NCI-H1694 treated with DMSO at 0.1 percent for 48 hours (cell line): ENCODE results near the gene FAM222A.

Experiments
- DNase-seq: peaks from one replicate; lab custom pipeline; 2025; lab: John Stamatoyannopoulos, UW

The FAM222A gene

DNA sequence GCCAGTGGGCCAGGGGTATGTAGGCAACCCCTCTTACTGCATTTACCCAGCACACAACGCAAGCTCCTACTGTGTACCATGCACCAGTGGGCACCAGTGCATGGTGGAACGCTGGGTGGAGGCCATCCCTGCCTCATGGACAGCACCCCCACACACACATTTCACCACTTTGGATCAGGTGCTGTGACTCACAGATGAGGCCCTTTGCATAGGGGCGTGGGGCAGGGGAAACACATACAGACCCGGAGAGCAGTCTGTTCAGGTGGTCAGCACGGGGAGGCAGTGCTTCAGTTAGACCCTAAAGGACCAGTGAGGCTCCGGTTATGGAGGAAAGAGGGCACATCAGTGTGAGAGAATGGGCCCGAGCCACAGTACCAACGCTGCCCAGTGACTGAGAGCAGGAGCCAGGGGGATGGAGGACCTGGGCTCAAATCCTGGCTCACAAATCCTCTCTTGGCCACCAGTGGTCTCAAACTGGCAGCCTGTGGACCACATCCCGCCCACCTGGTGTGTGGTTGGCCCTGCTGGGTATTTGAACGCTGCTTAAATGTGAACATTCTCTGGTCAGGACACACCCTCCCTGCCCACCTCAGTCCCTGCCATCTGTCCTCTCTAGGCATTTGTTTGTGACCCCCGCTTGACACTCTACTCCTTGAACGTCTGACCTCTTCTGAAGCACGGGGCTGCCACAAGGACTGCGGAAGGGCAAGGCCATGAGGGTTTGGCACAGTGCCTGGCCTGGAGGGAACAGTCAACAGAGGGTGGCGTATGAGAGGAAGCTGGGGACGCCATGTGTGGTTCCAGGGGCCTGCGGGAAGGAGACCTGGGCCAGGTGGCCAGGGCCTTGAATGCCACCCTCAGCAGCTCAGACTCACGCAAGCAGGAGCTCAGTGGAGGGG, 46.7 kb downstream of the FAM222A start:
- DNase-seq = no peak

DNA sequence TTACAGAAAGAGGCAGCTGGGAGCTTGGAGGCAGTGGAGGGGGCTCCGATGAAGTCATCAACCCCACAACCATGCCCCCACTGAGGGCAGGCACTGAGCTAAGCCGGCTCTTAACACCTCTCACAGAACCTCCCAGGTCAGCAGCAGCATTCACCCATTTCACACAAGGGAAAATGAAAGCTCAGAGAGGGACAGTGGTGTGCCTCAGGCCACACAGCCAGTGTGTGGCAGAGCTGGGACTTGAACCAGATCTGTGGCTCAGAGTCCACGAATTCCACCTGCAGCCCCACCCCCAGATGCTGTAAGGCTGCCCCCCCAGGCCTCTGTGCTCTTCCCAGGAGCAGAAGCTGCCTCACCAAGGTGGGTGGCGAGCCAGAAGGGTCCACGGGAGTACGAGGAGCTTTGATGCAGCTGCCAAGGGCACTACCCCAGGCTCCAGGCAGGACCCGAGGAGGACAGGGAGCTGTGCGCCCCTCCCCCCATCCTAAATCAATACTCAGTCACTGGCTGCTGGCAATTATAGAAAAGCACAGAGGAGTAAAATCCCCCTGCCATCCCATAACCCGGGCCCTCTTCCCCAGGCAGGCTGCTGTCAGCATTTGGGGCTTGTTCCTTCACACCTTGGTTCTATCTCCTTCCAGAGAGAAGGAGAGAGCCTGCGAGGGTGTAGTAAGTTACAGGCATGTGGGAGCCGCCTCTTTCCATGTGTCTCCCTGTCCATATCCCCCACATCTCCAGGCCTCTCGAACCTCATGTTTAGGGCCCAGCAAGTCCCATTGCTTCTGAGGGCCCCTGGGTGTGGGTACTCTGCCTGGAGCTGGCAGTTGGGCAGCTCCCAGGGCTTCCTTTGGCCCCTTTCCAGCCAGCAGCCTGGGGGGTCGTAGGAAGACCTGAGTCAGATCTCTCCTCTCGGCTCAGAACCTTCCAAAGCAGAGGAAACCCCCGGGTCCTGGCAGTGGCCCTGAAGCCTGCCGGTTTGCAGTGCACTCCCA, 47.6 kb downstream of the FAM222A start:
- DNase-seq = no peak

DNA sequence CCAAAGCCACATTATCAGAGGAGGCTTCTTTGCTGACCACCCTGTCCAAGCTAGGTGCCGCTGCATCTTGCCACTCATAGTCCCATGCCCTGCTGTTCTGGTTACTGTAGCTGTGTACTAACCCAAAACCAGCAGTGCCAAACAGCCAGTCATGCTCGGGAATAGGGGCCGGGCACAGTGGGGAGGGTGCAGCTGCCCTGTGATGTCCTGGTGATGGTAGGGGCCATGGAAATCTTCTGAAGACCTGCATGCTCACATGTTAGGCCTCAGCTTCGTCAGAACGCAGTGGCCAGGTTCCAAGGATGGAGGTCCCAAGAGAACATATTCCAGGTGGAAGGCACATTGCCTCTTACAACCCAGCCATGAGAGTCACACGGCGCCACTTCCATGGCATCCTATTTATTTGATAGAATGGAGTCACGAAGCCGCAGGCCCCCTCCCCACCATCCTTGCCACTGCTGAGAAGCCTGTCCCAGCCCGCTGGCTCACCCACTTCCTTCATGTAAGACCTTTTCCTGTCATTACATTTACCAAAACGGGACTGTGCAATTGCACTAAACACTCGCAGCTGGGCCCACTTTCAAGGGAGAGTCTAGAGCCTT, 48.5 kb downstream of the FAM222A start:
- DNase-seq = no peak

DNA sequence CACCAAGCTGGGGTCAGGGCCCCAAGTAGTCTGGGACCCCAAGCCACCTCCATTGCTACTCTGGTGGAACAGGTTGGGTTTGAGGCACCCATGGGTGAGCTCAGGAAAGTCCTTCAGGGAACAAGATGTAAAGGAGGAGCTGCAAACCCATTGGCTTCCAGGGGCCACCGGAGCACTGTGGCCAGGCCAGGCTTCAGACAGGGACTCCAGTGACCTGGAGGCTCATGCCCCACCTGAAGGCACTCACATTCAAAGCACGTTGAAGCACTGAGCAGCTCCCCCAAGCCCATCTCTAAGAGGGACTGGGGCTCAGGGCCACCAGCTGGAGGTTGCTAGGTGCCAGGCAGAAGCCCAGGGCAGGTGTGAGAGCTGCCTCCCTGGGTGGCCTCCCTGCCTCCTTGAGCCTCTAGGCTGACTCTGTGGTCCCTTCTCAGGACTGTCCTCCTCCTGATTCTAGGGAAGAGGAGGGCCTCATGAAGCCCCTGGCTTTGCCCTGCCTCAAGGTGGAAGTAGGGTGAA, 49.1 kb downstream of the FAM222A start:
- DNase-seq = no peak

DNA sequence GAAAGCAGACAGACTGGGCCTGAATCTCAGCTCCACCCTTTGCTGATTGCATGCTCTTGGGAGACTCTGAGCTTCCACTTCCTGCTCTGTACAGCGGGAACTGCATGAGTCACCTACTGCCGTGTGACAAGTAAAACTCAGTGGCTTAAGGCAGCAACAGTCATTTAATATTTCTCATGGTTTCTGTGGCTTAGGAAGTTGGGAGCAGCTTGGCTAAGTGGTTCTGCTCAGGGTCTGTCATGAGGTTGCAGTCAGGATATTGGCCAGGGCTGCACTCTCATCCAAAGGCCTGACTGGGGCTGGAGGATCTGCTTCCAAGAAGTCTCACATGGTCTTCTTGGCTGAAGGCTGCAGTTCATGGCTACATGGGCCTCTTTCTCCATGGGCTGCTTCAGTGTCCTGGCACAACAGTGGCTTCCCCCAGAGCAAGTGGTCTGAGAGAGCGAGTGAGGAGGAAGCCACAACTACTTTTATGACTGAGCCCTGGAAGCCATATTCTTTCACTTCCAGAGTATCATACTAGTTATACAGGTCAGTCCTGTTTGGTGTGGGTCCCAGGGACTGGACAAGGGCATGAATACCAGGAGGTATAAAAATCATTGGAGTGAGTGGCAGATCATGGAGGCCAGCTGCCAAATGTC, 49.7 kb downstream of the FAM222A start:
- no peak for DNase-seq

DNA sequence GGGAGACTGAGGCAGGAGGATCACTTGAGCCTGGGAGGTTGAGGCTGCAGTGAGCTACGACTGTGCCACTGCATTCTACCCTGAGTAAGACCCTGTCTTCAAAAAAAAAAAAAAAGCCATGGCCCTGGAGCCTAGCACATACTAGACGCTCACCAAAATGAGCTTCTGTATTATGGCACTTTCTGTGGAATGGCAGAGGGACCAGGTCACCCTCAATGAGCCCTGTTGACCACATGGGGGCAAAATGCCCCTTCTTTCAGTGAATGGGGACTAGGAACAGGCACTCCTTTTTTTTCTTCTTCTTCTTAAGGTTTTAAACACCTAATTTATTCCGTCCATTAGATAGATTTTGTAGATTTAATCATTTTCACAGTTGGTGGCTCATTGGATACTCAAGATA, 50.5 kb downstream of the FAM222A start:
- DNase-seq = no peak

DNA sequence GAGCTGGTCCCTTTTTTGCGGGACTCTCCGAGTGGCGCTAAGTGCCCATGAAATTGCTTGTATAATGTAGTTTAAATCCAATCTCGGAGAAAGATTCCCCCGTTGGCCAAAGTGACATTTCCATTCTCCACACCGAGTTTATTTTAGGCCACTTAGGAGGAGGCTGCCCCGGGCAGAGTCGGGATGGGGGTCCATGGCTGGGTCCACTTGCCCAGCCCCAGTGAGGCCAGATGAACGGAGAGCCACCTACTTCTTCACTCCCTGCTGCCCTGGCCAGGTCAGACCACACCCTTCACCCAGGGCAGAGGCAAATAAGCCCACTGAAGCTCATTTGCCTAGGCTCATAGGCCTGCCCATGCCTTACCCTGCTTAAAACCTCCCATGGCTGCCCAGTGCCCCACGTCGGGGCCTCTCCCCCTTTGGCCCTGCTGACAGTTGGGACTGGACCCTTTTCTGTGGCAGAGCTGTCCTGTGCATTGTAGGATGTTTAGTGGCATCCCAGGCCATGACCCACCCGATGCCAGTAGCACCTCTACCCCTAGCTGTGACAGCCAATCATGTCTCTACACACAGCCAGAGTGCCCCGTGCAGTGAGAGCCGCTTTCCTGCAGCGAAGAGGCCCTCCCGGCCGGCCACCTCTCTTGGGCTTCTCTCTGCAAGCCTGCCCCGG, 51.3 kb downstream of the FAM222A start:
- DNase-seq = no peak

DNA sequence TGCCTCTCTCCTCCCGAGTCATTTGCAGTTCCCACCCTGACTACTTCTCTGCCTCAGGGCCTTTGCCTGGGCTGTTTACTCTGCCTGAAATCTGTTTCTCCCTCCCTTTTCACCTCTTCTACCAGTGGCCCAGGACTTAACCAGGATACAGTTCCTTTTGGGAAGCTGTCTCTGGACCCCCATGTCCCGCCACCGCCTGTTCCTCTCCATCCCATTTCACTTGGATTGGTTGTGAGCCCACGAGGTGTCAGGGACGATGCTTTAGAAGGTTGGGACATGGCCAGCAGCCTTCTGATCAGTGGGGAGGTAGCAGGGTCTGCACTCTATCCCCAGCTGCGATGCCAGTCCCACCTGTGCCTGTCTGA, 51.8 kb downstream of the FAM222A start:
- no peak for DNase-seq

DNA sequence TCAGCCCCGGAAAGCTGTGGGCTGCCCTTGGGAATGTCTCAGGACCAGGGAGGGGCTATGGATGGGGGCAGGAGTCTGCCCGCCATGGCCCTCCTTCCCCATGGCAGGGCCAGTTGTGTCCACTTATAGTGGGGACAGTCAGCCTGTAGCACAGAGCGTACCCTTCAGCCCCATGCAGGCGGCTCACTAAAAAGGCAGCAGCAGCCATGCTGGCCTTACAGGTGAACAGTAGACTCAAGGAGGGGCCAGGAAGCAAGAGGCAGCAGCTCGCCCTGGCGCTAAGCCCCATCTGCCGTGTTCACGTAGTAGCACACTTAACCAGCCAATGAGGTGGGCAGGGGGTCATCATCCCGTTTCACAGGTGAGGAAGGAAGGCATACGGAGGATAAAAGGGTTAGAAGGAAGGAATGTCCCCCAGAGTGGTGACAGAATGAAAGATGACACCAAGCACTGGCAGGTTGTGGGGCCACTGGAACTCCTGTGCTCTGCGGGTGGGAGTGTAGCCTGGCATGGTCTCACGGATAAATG, 52.7 kb downstream of the FAM222A start:
- DNase-seq = no peak

DNA sequence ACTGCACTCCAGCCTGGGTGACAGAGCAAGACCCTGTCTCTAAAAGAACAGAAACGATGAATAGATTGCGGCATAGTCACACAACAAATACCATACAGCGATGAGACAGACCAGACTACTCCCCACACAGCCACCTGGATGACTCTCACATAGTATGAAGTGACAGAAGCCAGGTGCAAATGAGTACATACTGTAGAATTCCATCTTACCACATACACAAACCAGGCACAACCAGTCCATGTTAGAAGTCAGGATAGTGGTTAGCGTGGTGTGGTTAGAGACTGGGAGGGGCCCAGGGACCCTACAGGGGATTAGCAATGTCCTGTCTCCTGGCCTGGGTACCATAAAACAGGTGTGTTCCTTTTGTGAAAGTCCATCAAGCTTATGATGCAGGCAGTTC, 53.8 kb downstream of the FAM222A start:
- no peak for DNase-seq

DNA sequence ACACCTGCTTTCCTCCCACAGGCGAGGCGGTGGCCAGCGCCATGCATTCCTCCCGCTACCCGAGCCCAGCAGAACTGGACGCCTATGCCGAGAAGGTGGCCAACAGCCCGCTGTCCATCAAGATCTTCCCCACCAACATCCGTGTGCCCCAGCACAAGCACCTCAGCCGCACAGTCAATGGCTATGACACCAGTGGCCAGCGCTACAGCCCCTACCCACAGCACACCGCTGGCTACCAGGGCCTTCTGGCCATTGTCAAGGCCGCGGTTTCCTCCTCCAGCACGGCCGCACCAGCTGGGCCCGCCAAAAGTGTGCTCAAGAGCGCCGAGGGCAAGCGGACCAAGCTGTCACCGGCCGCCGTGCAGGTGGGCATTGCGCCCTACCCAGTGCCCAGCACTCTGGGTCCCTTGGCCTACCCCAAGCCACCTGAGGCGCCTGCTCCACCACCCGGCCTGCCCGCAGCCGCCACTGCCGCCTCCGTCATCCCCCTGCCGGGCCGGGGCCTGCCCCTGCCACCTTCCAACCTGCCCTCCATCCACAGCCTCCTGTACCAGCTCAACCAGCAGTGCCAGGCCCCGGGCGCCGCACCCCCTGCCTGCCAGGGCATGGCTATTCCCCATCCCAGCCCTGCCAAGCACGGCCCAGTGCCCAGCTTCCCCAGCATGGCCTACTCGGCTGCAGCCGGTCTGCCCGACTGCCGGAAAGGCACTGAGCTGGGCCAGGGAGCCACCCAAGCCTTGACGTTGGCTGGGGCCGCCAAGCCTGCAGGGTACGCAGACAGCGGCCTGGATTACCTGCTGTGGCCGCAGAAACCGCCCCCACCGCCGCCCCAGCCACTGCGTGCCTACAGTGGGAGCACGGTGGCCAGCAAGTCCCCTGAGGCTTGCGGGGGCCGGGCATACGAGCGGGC, 54.6 kb downstream of the FAM222A start:
- DNase-seq = no peak

DNA sequence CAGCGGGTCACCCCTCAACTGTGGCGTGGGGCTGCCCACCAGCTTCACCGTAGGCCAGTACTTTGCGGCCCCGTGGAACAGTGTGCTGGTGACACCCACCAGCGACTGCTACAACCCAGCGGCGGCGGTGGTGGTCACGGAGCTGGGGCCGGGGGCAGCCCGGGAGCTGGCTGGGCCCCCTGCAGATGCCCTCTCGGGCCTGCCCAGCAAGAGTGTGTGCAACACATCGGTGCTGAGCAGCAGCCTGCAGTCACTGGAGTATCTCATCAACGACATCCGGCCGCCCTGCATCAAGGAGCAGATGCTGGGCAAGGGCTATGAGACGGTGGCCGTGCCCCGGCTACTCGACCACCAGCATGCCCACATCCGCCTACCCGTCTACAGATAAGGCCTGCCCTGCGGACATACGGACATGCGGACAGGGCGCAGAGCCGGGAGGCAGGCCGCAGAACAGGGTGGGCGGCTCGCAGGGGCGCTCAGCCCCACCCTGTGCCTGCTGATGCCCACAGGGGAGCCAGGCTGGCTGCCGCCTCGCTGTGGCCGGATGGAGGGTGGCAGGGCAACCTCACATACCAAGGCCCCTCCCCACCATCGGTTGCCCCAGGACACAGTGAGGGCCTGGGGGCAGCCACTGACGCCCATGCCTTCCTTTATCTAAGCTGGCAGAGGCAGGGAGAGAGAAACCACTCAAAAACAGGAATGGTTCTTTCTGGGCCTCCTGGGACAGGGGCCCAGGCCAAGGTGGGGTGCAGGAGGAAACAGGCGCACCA, 55.5 kb downstream of the FAM222A start:
- no peak for DNase-seq

DNA sequence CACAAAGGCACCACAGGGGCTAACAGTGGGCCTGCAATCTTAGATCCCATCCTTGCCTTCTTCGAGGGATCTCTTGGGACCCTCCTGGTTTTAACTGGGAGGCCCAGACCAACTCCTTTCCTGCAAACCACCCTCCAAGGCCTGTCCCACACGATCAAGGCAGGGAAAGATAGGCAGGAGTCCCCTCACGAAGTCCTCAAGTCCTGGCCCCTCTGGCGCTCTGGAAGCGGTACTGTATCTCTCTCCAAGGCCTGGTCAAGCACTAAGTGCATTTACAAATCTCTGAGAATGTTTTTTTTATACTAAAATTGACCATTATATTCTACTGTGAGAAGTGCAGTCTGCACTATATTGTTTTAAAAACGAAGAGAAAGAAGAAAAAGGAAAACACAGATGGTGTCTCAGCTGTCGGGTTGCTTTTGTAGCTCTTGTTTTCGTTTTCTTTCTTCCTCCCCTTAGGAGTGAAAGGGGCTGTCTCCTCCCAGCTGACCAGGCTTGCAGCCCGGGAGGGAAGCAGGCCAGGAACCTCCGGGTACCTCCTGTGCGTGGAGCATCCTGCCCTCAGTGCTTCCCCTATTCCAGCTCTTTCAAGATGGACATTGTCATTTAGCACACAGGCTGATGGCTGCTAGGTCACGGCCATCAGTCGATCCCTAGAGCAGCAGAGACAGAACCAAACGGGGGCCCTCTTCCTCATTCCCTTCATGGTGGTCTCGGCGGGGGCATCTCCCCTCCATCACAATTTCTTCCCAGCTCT, 56.7 kb downstream of the FAM222A start:
- no peak for DNase-seq

DNA sequence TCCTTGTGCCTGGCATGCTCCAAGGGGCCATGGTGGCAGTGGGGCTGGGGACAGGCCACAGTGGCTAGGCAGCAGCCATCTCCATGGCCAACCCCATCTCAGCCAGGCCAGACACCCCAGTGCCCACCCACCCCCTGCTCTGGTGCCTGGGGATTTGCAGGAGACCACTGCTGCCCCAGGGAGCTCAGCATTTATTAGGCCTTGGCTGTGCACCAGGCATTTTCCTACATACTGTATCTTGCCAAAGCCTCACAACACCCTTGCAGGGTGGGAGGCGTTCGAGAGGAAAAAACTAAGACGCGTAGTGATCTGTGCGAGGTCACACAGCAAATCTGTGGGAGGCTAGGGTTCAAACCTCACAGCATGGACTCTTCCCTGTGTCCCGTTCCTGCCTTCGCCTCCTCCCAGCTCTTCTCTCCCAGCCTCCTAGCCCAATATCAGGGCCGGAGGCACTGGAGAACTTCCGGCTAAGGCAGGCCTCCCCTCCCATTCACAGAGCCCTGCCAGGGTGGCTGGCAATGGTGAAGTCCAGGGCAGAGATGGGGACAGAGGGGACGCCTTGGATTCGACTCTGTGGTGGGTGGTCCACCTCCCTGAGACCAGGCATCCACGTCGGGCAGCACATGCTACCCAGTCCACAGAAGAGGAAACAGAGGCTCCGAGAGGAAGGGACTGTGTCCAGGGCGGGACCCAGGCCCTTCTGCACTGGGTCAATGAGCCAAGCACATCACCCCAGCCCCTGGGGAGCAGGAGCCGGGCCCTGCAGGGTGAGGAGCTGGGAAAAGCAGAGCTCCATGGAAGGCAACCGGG, 57.4 kb downstream of the FAM222A start:
- DNase-seq = no peak

DNA sequence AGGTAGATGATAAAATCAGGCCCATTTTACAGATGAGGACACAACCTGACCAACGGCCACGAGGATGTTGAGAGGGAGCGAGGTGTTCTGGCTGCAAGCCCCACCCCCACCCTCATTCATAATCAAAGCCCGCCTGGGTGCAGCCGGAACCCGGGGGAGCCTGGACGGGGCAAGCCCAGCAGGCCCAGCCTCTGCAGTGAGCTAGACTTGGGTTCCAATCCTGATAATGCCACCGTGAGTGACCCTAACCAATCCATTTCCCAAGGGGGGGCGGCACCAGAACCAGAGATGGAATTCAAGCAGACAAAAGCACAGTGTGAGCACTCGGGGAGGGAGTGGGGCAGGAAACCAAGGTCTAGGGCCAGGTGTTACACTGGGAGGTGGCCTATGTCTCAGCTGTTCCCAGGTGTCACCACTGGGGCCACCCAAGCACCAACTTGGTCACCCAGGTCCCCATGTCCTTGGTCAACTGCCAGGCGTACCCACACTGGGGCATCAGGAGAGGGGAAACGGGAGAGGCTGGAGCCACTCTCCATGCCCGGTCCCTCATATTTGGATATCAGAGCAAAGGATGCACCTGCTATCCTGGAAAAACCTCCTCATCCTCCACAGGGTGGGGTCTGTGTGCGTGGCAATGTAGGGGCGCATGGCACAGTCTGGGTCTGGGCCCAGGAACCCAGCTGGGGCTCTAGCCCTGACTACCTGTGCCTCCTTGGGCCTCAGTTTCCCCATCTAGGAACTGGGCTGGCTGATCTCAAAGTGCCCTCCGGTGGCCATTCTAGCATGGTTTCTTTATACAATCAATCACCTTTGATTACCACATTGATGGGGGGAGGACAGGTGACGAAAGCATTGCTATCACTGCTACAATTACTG, 58.4 kb downstream of the FAM222A start:
- no peak for DNase-seq

DNA sequence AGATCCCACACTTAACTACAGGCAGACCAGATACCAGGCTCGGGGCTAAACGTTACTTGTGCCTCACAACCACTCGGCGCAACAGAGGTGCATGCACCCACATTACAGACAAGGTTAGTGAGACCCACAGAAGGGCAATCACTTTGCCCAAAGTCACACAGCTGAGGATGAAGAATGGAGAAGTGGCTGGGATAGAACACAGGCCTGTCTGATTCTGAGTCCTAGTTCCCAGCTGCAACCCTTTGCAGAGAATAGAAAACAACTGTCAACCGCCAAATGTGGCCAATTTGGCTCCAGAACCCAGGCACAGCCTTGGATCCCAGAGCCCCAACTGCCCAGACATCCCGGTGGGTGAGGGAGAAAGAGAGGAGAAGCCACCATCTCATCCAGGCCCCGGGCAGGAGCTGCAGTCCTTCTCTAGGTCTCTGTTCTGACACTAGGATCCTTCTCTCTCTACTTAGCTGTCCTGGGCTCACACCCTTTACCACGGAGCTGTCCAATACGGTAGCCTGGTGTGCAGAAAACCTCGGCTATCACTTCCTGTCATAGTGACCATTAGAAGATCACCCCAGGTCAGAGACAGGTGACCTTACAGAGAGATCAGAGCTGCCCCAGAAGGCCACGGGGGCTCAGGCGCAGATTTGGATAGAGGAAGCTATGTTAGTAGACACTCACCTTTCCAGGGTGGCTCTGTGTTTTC, 59.1 kb downstream of the FAM222A start:
- no peak for DNase-seq
